HCT116 (cell line): Measurements from ENCODE around the gene MT1X. TPM values are rescaled to one million over a fixed set of nuclear protein-coding genes. Genes with fewer than 3 reads are reported as not detected.

Experiments
- ATAC-seq: fragments of 200-7000 bp; cut with Tn5 transposase; 2 replicates; pipeline ENCODE4 v1.9.1; 2020; ENCODE audit warnings: mild to moderate bottlenecking, moderate library complexity
- BruUV-seq: library from RNA; stranded (reverse); fragments of 400-500 nt; replicated peaks from 2 replicates; lab custom pipeline; 2021; lab: Mats Ljungman, UMichigan
- CTCF ChIA-PET: fragments of 300-600 bp; sonication (Branson Sonifier 250); formaldehyde crosslinking; loops from one replicate; lab custom pipeline; 2021; ENCODE audit warnings: antibody characterized with exemption; lab: Charles Lee
- POLR2A ChIA-PET: fragments of 300-600, 350-600 bp; sonication (Branson Sonifier 250); formaldehyde crosslinking; loops from one replicate; lab custom pipeline; 2021; ENCODE audit warnings: antibody characterized with exemption; lab: Charles Lee
- RAD21 ChIA-PET, 2 experiments: fragments of 300-600 bp; sonication (Branson Sonifier 250); formaldehyde crosslinking; loops; one replicate each; lab custom pipeline; 2023; ENCODE audit warnings: low total read pairs in 2 of 2; ENCODE audit not compliant: uncharacterized antibody in 2 of 2, unreplicated experiment in 2 of 2, low non-redundant PET in 1 of 2; lab: Charles Lee
- DNase-seq: peaks from one replicate; pipeline ENCODE4 v3.0.0-alpha.2; 2010; ENCODE audit warnings: low read depth, low spot score
- H2AFZ ChIP-seq: fragments of 200-600 bp; shearing (Covaris generic), sonication (generic); 2 replicates; pipeline ENCODE4 v1.6.1; 2017; ENCODE audit warnings: low read depth, mixed run types, mixed read lengths, antibody characterized with exemption, low read length; ENCODE audit not compliant: poor library complexity, severe bottlenecking
- H3K27ac ChIP-seq: 2 replicates; pipeline ENCODE4 v1.5.1; 2012; ENCODE audit warnings: low read depth, low read length
- H3K27me3 ChIP-seq: fragments of 200-600 bp; sonication (generic); 2 replicates; pipeline ENCODE4 v1.6.1; 2016; ENCODE audit warnings: mixed run types, low read length, mixed read lengths; ENCODE audit not compliant: insufficient read depth
- H3K36me3 ChIP-seq, 2 experiments: fragments of 200-500 bp in 1 of 2; fragments of 200-600 bp in 1 of 2; sonication (Bioruptor generic) in 1 of 2; sonication (generic) in 1 of 2; 2 replicates each; pipeline versions ENCODE4 v1.5.1 to v1.6.1; 2014 to 2016; ENCODE audit warnings: low read length in 2 of 2, inconsistent platforms in 1 of 2, mixed read lengths in 1 of 2, mixed run types in 1 of 2; ENCODE audit not compliant: insufficient read depth in 2 of 2, control insufficient read depth in 1 of 2
- H3K4me1 ChIP-seq, 2 experiments: fragments of 200-600 bp in 1 of 2; sonication (generic) in 1 of 2; 2 replicates each; pipeline versions ENCODE4 v1.5.1 to v1.6.1; 2012 to 2017; ENCODE audit warnings: low read length in 2 of 2, inconsistent platforms in 1 of 2, mild to moderate bottlenecking in 1 of 2, mixed read lengths in 1 of 2, mixed run types in 1 of 2, moderate library complexity in 1 of 2; ENCODE audit not compliant: insufficient read depth in 2 of 2, control insufficient read depth in 1 of 2
- H3K4me2 ChIP-seq: fragments of 200-600 bp; sonication (generic); 2 replicates; pipeline ENCODE4 v1.6.1; 2017; ENCODE audit warnings: mixed run types, low read length, mixed read lengths
- H3K4me3 ChIP-seq, 2 experiments: fragments of 200-600 bp in 1 of 2; sonication (generic) in 1 of 2; replicated peaks in 1 of 2; 2 replicates each; pipeline ENCODE4 v1.5.1; 2011 to 2016; ENCODE audit warnings: low read length in 2 of 2, control low read depth in 1 of 2, low read depth in 1 of 2, mild to moderate bottlenecking in 1 of 2, mixed read lengths in 1 of 2, mixed run types in 1 of 2
- H3K79me2 ChIP-seq: fragments of 200-600 bp; sonication (generic); 2 replicates; pipeline ENCODE4 v1.6.1; 2017; ENCODE audit warnings: mild to moderate bottlenecking, mixed run types, low read length, moderate library complexity, mixed read lengths; ENCODE audit not compliant: insufficient read depth
- H3K9ac ChIP-seq: fragments of 200-600 bp; sonication (generic); 2 replicates; pipeline ENCODE4 v1.6.1; 2016; ENCODE audit warnings: low read length, mixed read lengths
- H3K9me2 ChIP-seq: fragments of 200-600 bp; sonication (generic), shearing (Covaris generic); 2 replicates; pipeline ENCODE4 v1.6.1; 2017; ENCODE audit warnings: mixed run types, mild to moderate bottlenecking, moderate library complexity; ENCODE audit not compliant: insufficient read depth
- H3K9me3 ChIP-seq, 2 experiments: fragments of 200-500 bp in 1 of 2; fragments of 200-600 bp in 1 of 2; sonication (Bioruptor generic) in 1 of 2; sonication (generic) in 1 of 2; 2 replicates each; pipeline ENCODE4 v1.6.1; 2014 to 2017; ENCODE audit warnings: low read length in 2 of 2, mixed read lengths in 2 of 2, inconsistent platforms in 1 of 2, low read depth in 1 of 2, mild to moderate bottlenecking in 1 of 2, mixed run types in 1 of 2, moderate library complexity in 1 of 2; ENCODE audit not compliant: control insufficient read depth in 1 of 2, insufficient read depth in 1 of 2
- H4K20me1 ChIP-seq: fragments of 200-600 bp; sonication (generic), shearing (Covaris generic); 2 replicates; pipeline ENCODE4 v1.6.1; 2017; ENCODE audit warnings: mixed run types, mild to moderate bottlenecking, moderate library complexity; ENCODE audit not compliant: insufficient read depth
- ATF3 ChIP-seq: IDR thresholded peaks from 2 replicates; pipeline ENCODE4 v1.6.1; 2012
- CBX3 ChIP-seq: IDR thresholded peaks from 2 replicates; pipeline ENCODE4 v1.6.1; 2012; ENCODE audit warnings: low read depth
- CEBPB ChIP-seq: IDR thresholded peaks from 2 replicates; pipeline ENCODE4 v1.6.1; 2012; ENCODE audit warnings: low read depth
- EZH2phosphoT487 ChIP-seq: fragments of 200-600 bp; IDR thresholded peaks from 2 replicates; pipeline ENCODE4 v1.6.1; 2018; ENCODE audit warnings: antibody characterized with exemption, borderline replicate concordance
- JUND ChIP-seq: IDR thresholded peaks from 2 replicates; pipeline ENCODE4 v1.6.1; 2012
- RAD21 ChIP-seq: IDR thresholded peaks from 2 replicates; pipeline ENCODE4 v1.6.1; 2012; ENCODE audit warnings: low read depth, mild to moderate bottlenecking
- REST ChIP-seq: IDR thresholded peaks from 2 replicates; pipeline ENCODE4 v1.6.1; 2012; ENCODE audit warnings: low read depth
- SRF ChIP-seq: IDR thresholded peaks from 2 replicates; pipeline ENCODE4 v1.6.1; 2012; ENCODE audit warnings: low read depth
- TCF7L2 ChIP-seq: IDR thresholded peaks from 2 replicates; pipeline ENCODE4 v1.7.0; 2011; ENCODE audit warnings: borderline replicate concordance, inconsistent platforms; ENCODE audit not compliant: insufficient read depth, insufficient read length; ENCODE audit errors: extremely low read depth
- ZFX ChIP-seq: fragments of 450-650 bp; IDR thresholded peaks from 2 replicates; pipeline ENCODE4 v1.6.1; 2017
- intact Hi-C: fragments of 100-400 bp; cut with micrococcal nuclease; formaldehyde crosslinking; loops from 2 replicates; pipeline ENCODE4 v1.10.0; 2022
- total RNA-seq: library from RNA; stranded (reverse); gene quantifications from one replicate; pipeline ENCODE4 v1.2.1, GENCODE V29; 2021; ENCODE audit not compliant: unreplicated experiment

MT1X gene
- total RNA-seq, 1 experiment from 2014 or later = 50.2 TPM

- Histone ChIP-seq H3K9me3 (no peaks in the 10 kb centered on the region), H3K4me3 (no peak overlapping the region), H3K27me3 (no peaks in the 10 kb centered on the region), H3K9me2 (no peaks in the 10 kb centered on the region), H3K27ac (no peak overlapping the region), H2AFZ (no peak overlapping the region), H4K20me1 (no peaks in the 10 kb centered on the region), H3K79me2 (no peaks in the 10 kb centered on the region), H3K9ac (no peak overlapping the region), H3K36me3 (no peaks in the 10 kb centered on the region), H3K4me1 (peaks cover 0 to 12% of the 10 kb centered on the region in 2 experiments; a peak in 2 of 4 replicates), H3K4me2 (no peak overlapping the region)
- ChIA-PET CTCF (no interaction called here), RAD21 (no interaction called here), POLR2A (no interaction called here)
- TF ChIP-seq CBX3 (no peak), REST (no peak), JUND (no peak), RAD21 (no peak), ZFX (no peak), EZH2phosphoT487 (no peak), CEBPB (no peak), SRF (no peak), ATF3 (no peak), TCF7L2 (no peak)
- DNase-seq (no peak), ATAC-seq (no peak)
- no TSS peak for BruUV-seq
- intact Hi-C loops = no loop called here
Observed at GRCh38 chr16:56634715-56635440, 47.4 kb upstream of the MT1X start.
